ENCODE results near the gene BCL2.
"Not testable (repeated sequence)": the region's sequence is repeated elsewhere in the genome, so short reads cannot be mapped to it uniquely, and the experiment has no call there.

BCL2 gene

GRCh38 chr18:63237881-63238692, 81.5 kb downstream of the BCL2 start:
- Histone ChIP-seq H3K27me3 (ENCODE audit: control insufficient read depth, insufficient read depth, low read length) (no peaks in the 10 kb centered on the region), H3K9ac (ENCODE audit: low read depth, low read length) (no peak overlapping the region; the same call in 1 of the 2 replicates), H3K27ac (ENCODE audit: low read depth, low read length) (peak overlapping the region; percentile 76), H3K4me3 (ENCODE audit: low read depth, low read length) (0 out of 2 replicates have a peak overlapping the region, but pooled peaks have one; percentile 8), H3K36me3 (ENCODE audit: control insufficient read depth, insufficient read depth, low read length) (no peaks in the 10 kb centered on the region), H3K9me3 (ENCODE audit: control insufficient read depth, insufficient read depth, low read length) (no peaks in the 10 kb centered on the region), H3K4me1 (ENCODE audit: control insufficient read depth, insufficient read depth, low read length) (peaks cover 23% of the 10 kb centered on the region)

GRCh38 chr18:63236921-63237846, 82.4 kb downstream of the BCL2 start:
- Histone ChIP-seq H3K9ac (ENCODE audit: low read depth, low read length) (no peak overlapping the region), H3K4me3 (ENCODE audit: low read depth, low read length) (no peak overlapping the region), H3K36me3 (ENCODE audit: control insufficient read depth, insufficient read depth, low read length) (no peaks in the 10 kb centered on the region), H3K9me3 (ENCODE audit: control insufficient read depth, insufficient read depth, low read length) (no peaks in the 10 kb centered on the region), H3K4me1 (ENCODE audit: control insufficient read depth, insufficient read depth, low read length) (peaks cover 23% of the 10 kb centered on the region), H3K27ac (ENCODE audit: low read depth, low read length) (peak overlapping the region; percentile 7), H3K27me3 (ENCODE audit: control insufficient read depth, insufficient read depth, low read length) (no peaks in the 10 kb centered on the region)

- H3K27ac ChIP-seq (ENCODE audit: low read depth, low read length): no peak overlapping the region
Observed at GRCh38 chr18:63236406-63236805, 83.2 kb downstream of the BCL2 start.

GRCh38 chr18:63235920-63236319, 83.6 kb downstream of the BCL2 start:
- H3K4me3 ChIP-seq (ENCODE audit: low read depth, low read length); H3K27ac ChIP-seq (ENCODE audit: low read depth, low read length); H3K36me3 ChIP-seq (ENCODE audit: control insufficient read depth, insufficient read depth, low read length); H3K9me3 ChIP-seq (ENCODE audit: control insufficient read depth, insufficient read depth, low read length); H3K27me3 ChIP-seq (ENCODE audit: control insufficient read depth, insufficient read depth, low read length); H3K9ac ChIP-seq (ENCODE audit: low read depth, low read length): not testable (repeated sequence)
- H3K4me1 ChIP-seq (ENCODE audit: control insufficient read depth, insufficient read depth, low read length): peaks cover 23% of the 10 kb centered on the region

More at GRCh38 chr18:63236406-63236805, 83.2 kb downstream of the BCL2 start:
- H3K27me3 ChIP-seq (ENCODE audit: control insufficient read depth, insufficient read depth, low read length): no peaks in the 10 kb centered on the region
- no peaks in the 10 kb centered on the region for H3K9me3 ChIP-seq (ENCODE audit: control insufficient read depth, insufficient read depth, low read length)
- no peak overlapping the region for H3K4me3 ChIP-seq (ENCODE audit: low read depth, low read length)
- no peak overlapping the region for H3K9ac ChIP-seq (ENCODE audit: low read depth, low read length)
- no peaks in the 10 kb centered on the region for H3K36me3 ChIP-seq (ENCODE audit: control insufficient read depth, insufficient read depth, low read length)
- peaks cover 23% of the 10 kb centered on the region for H3K4me1 ChIP-seq (ENCODE audit: control insufficient read depth, insufficient read depth, low read length)

GRCh38 chr18:63234841-63235240, 84.7 kb downstream of the BCL2 start:
- Histone ChIP-seq H3K36me3 (ENCODE audit: control insufficient read depth, insufficient read depth, low read length) (no peaks in the 10 kb centered on the region), H3K9me3 (ENCODE audit: control insufficient read depth, insufficient read depth, low read length) (no peaks in the 10 kb centered on the region), H3K9ac (ENCODE audit: low read depth, low read length) (no peak overlapping the region), H3K4me3 (ENCODE audit: low read depth, low read length) (no peak overlapping the region), H3K4me1 (ENCODE audit: control insufficient read depth, insufficient read depth, low read length) (peaks cover 23% of the 10 kb centered on the region), H3K27me3 (ENCODE audit: control insufficient read depth, insufficient read depth, low read length) (no peaks in the 10 kb centered on the region), H3K27ac (ENCODE audit: low read depth, low read length) (no peak overlapping the region)

GRCh38 chr18:63234432-63234831, 85.1 kb downstream of the BCL2 start:
- H3K36me3 ChIP-seq (ENCODE audit: control insufficient read depth, insufficient read depth, low read length): no peaks in the 10 kb centered on the region
- H3K4me1 ChIP-seq (ENCODE audit: control insufficient read depth, insufficient read depth, low read length): peaks cover 23% of the 10 kb centered on the region
- no peak overlapping the region for H3K9ac ChIP-seq (ENCODE audit: low read depth, low read length)
- H3K27ac ChIP-seq (ENCODE audit: low read depth, low read length): no peak overlapping the region
- no peaks in the 10 kb centered on the region for H3K9me3 ChIP-seq (ENCODE audit: control insufficient read depth, insufficient read depth, low read length)
- H3K27me3 ChIP-seq (ENCODE audit: control insufficient read depth, insufficient read depth, low read length): no peaks in the 10 kb centered on the region
- no peak overlapping the region for H3K4me3 ChIP-seq (ENCODE audit: low read depth, low read length)

- no peaks in the 10 kb centered on the region for H3K36me3 ChIP-seq (ENCODE audit: control insufficient read depth, insufficient read depth, low read length)
- no peak overlapping the region for H3K4me3 ChIP-seq (ENCODE audit: low read depth, low read length)
- H3K9me3 ChIP-seq (ENCODE audit: control insufficient read depth, insufficient read depth, low read length): no peaks in the 10 kb centered on the region
- H3K4me1 ChIP-seq (ENCODE audit: control insufficient read depth, insufficient read depth, low read length): peaks cover 14% of the 10 kb centered on the region
- H3K27me3 ChIP-seq (ENCODE audit: control insufficient read depth, insufficient read depth, low read length): no peaks in the 10 kb centered on the region
- H3K9ac ChIP-seq (ENCODE audit: low read depth, low read length): no peak overlapping the region
- no peak overlapping the region for H3K27ac ChIP-seq (ENCODE audit: low read depth, low read length)
Observed at GRCh38 chr18:63233334-63233733, 86.2 kb downstream of the BCL2 start.

GRCh38 chr18:63232826-63233225, 86.7 kb downstream of the BCL2 start:
- H3K27me3 ChIP-seq (ENCODE audit: control insufficient read depth, insufficient read depth, low read length): no peaks in the 10 kb centered on the region

GRCh38 chr18:63229971-63230370, 89.6 kb downstream of the BCL2 start:
- H3K4me3 ChIP-seq (ENCODE audit: low read depth, low read length): no peak overlapping the region
- H3K9ac ChIP-seq (ENCODE audit: low read depth, low read length): no peak overlapping the region
- H3K9me3 ChIP-seq (ENCODE audit: control insufficient read depth, insufficient read depth, low read length): no peaks in the 10 kb centered on the region
- no peaks in the 10 kb centered on the region for H3K27me3 ChIP-seq (ENCODE audit: control insufficient read depth, insufficient read depth, low read length)
- H3K4me1 ChIP-seq (ENCODE audit: control insufficient read depth, insufficient read depth, low read length): no peaks in the 10 kb centered on the region
- H3K27ac ChIP-seq (ENCODE audit: low read depth, low read length): no peak overlapping the region
- no peaks in the 10 kb centered on the region for H3K36me3 ChIP-seq (ENCODE audit: control insufficient read depth, insufficient read depth, low read length)

More at GRCh38 chr18:63232826-63233225, 86.7 kb downstream of the BCL2 start:
- Histone ChIP-seq H3K4me3 (ENCODE audit: low read depth, low read length) (no peak overlapping the region), H3K9me3 (ENCODE audit: control insufficient read depth, insufficient read depth, low read length) (no peaks in the 10 kb centered on the region), H3K27ac (ENCODE audit: low read depth, low read length) (no peak overlapping the region), H3K9ac (ENCODE audit: low read depth, low read length) (no peak overlapping the region), H3K36me3 (ENCODE audit: control insufficient read depth, insufficient read depth, low read length) (no peaks in the 10 kb centered on the region), H3K4me1 (ENCODE audit: control insufficient read depth, insufficient read depth, low read length) (peaks cover 9% of the 10 kb centered on the region)

GRCh38 chr18:63225434-63225833, 94.1 kb downstream of the BCL2 start:
- no peak overlapping the region for H3K9ac ChIP-seq (ENCODE audit: low read depth, low read length)
- H3K9me3 ChIP-seq (ENCODE audit: control insufficient read depth, insufficient read depth, low read length): no peaks in the 10 kb centered on the region

GRCh38 chr18:63224630-63225029, 94.9 kb downstream of the BCL2 start:
- Histone ChIP-seq H3K9ac (ENCODE audit: low read depth, low read length) (no peak overlapping the region), H3K9me3 (ENCODE audit: control insufficient read depth, insufficient read depth, low read length) (no peaks in the 10 kb centered on the region), H3K36me3 (ENCODE audit: control insufficient read depth, insufficient read depth, low read length) (no peaks in the 10 kb centered on the region), H3K27me3 (ENCODE audit: control insufficient read depth, insufficient read depth, low read length) (no peaks in the 10 kb centered on the region), H3K27ac (ENCODE audit: low read depth, low read length) (no peak overlapping the region), H3K4me3 (ENCODE audit: low read depth, low read length) (no peak overlapping the region), H3K4me1 (ENCODE audit: control insufficient read depth, insufficient read depth, low read length) (no peaks in the 10 kb centered on the region)

More at GRCh38 chr18:63225434-63225833, 94.1 kb downstream of the BCL2 start:
- H3K27ac ChIP-seq (ENCODE audit: low read depth, low read length): no peak overlapping the region
- H3K27me3 ChIP-seq (ENCODE audit: control insufficient read depth, insufficient read depth, low read length): no peaks in the 10 kb centered on the region
- no peaks in the 10 kb centered on the region for H3K4me1 ChIP-seq (ENCODE audit: control insufficient read depth, insufficient read depth, low read length)
- no peak overlapping the region for H3K4me3 ChIP-seq (ENCODE audit: low read depth, low read length)
- no peaks in the 10 kb centered on the region for H3K36me3 ChIP-seq (ENCODE audit: control insufficient read depth, insufficient read depth, low read length)

Measured in HUES48 (cell line).